T-helper 2 cell (primary cell): ENCODE data around the gene SHISA6.

Experiments used
- DNase-seq, 5 experiments: peaks; one replicate each; pipeline versions ENCODE4 v3.0.0 to v3.0.0-alpha.2; 2012 to 2022

The SHISA6 gene

DNA sequence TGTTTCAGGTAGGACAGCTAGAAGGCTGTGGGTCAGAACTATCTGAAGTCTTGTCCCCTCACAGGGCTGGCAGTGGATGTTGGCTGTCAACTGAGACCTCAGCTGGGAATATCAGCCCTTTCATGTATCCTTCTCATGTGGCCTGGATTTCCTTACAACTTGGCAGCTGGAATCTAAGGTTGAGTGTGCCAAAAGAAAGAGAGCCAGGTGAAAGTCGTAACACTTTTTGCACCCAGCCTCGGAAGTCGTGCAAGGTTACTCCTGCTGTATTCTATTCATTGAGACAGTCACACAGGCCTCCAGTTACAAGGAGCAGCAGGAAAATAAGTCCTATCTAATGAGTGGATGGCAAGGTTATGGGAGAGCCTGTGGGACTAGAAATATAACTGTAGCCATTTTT, 304.7 kb downstream of the SHISA6 start:
- DNase-seq: no peak

DNA sequence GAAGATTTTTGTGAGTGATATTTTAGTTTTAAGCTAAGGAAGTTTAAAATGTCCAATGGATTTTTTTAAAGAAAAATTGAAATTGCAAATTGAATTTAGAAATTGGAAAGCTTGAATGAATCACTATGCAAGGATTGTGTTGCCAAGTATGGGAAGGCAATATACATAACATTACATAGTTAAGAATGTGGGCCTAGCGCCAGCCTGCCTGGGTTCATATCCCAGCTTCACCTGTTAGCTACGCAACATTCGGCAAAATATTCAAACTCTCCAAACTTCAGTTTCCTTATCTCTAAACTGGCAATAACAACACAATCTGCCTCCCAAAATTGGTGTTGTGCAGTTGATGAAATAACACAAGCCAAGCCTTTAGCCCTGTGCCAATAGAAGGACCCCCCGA, 306.8 kb downstream of the SHISA6 start:
- no peak for DNase-seq

DNA sequence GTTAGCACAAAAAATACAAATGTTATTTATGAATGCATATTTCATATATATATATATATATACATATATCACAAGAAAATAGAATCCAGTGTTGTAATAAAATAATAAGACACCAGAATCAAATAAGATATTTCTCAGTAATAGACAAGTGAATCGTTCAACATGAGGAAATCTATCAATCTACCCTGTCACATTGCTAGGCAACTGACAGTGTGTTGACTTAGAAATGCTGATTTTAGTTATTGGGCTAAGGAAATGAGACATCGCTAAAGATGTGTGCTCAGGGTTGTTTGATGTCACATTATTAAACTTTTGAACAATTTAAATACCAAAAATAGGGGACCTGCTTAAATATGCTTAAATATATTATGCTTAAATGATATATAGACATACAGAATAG, 307.4 kb downstream of the SHISA6 start:
- DNase-seq: no peak

DNA sequence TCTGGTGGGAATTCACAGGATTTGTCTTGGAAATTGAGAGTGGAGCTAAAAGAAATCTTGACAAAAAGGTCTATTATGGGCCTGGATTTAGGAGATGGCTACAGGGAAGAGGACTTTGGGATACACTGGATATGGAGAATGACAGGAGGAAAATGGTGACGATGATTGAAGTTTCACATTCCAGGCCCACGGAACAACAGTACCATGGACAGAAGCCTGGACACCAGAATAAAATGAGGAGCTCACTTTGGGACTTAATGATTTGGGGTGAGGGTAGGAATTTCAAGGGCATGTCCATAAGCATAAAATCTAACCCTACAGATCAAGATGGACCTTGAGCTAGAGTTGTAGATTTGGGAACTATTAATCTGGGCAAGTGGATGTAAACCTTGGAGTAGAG, 309.4 kb downstream of the SHISA6 start:
- no peak for DNase-seq

GRCh38 chr17:11551442-11551841, 310.4 kb downstream of the SHISA6 start:
- DNase-seq: no peak

DNA sequence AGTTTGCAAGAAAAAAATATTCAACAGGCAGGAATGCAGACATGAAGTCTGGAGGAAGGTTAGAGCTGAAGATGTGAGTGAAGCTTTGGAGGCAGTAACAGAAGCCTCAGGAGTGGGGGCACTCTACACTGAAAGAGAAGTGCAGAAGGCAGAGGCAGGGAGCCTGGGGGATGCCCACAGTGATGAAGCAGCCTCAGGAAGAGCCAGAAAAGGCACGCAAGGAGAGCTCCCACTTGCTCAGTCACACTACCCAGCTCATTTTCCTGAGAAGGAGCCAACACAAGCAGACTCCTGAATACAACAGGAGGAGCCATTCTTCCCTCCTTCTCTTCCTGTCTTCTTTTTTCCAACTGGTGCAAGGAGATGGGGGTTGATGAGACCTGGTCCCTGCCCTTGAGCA, 312.1 kb downstream of the SHISA6 start:
- no peak for DNase-seq

DNA sequence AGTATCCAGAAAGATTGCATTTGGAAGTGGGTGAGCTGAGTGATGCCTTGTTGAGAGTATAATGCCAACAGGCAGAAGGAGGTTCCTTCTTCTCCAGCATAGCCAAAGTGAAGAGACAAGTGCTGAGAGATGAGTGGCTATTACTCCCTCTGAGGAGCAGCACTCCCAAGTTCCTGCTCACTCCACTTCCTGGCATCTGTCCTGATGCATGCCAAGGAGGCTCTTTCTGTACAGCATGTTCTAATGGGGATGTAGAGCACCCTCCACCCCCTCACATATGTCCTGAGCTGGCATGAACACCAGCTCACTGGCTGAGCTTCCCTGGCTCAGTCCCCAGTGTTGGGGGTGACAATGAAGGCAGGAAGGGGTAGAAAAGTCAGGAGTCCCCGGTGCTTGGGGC, 313.0 kb downstream of the SHISA6 start:
- DNase-seq: no peak

GRCh38 chr17:11554542-11554941, 313.5 kb downstream of the SHISA6 start:
- DNase-seq: no peak

GRCh38 chr17:11555530-11555929, 314.5 kb downstream of the SHISA6 start:
- no peak for DNase-seq

GRCh38 chr17:11557727-11558452, 316.9 kb downstream of the SHISA6 start:
- DNase-seq: peak in 1 of 5 experiments; percentile 3

- DNase-seq: no peak
Observed at GRCh38 chr17:11558681-11559234, 317.7 kb downstream of the SHISA6 start.

DNA sequence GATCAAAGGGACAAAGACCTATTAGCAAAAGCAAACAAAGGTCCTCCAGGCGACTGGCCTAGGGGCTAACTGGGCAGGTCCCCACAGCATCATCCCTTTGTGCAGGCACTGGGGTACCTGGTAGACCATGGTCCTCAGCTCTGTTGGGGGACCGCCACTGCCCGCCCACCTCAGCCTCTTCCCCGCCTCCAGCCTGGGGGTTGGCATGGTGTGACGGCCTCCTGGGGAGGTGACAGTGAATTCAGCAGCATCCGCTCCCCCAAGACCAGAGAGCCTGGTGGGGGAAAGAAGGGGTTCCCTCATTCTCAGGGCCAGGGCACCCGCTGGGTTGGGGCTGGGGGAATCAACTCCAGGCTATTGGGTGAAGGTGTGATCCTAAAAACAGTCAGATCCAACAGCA, 318.6 kb downstream of the SHISA6 start:
- no peak for DNase-seq

- no peak for DNase-seq
Observed at GRCh38 chr17:11561281-11561680, 320.3 kb downstream of the SHISA6 start.

DNA sequence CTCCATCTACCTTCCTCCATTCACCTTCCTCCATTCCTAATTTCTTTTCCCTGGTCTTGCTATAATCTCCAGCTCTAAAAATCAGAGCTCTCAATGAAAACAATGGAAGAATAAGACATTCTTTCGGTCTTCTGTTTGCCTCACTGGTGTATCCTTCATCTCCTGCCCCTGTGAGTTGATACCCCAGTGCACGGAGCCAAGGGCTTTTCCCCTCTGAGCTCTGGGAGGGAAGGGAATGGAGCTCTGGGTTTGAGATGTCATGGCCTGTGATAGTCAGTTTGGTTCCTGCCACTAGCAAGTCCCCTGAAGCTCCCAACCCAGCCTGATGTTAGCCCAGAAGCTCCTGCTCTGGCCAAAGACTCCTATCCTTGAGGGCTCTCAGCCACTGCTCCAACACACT, 320.7 kb downstream of the SHISA6 start:
- DNase-seq: no peak

DNA sequence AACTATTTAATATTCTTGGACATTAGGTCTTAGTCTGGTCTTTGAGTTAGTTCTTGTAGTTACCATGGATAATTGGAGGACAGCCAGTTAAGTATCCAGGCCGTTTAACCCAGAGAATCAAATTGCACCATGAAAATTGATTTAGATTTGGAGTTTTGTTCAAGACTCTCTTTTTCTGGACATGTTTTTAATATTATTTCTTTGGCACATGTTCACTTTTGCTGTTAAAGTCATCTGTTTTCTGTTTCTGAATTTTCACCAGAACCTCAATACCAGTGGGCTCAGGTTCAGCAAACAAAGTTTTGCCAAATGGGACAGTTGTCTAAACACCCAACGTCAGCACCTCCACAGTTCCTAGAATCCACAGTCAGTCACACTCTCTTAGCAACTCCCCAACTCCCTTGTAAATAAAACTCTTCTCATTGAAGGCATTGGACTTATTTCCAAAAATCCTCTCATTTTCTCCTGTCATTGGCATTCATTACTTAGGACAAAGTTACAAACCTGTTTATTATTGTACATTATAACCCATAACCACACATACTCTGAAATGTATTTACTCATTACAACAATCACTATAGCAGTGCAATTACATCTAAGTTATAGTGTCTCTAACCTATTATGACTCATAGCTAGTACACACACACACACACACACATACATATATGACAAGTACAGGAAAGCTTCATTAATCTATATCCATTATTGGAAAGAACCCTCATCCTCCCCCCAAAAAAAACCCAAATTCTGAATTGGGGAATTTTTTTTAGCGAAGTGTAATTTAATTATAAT, 323.8 kb downstream of the SHISA6 start:
- no peak for DNase-seq

GRCh38 chr17:11565591-11565990, 324.6 kb downstream of the SHISA6 start:
- DNase-seq: no peak

DNA sequence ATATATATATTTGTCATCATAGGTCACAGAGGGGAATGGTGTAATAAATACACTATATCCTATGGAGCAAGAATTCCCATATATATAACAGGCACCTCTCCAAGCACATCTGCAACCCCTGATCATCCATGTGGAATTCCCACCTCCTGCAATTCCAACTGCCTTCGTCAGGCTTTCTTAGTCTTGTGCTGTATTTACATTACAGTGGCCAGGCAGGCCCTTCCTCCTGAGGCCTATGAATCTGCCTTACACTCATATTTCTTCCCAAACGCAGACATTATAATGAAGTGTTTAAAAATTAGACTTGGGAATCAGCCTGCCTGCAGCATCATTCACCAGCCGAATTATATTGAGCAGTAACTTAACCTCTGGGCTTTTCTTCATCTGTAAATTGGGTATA, 338.0 kb downstream of the SHISA6 start:
- DNase-seq: no peak

- no peak for DNase-seq
Observed at GRCh38 chr17:11580677-11581076, 339.7 kb downstream of the SHISA6 start.

GRCh38 chr17:11582217-11582616, 341.2 kb downstream of the SHISA6 start:
- no peak for DNase-seq

GRCh38 chr17:11583306-11583992, 342.4 kb downstream of the SHISA6 start:
- no peak for DNase-seq

- DNase-seq: no peak
Observed at GRCh38 chr17:11589716-11590115, 348.7 kb downstream of the SHISA6 start.

DNA sequence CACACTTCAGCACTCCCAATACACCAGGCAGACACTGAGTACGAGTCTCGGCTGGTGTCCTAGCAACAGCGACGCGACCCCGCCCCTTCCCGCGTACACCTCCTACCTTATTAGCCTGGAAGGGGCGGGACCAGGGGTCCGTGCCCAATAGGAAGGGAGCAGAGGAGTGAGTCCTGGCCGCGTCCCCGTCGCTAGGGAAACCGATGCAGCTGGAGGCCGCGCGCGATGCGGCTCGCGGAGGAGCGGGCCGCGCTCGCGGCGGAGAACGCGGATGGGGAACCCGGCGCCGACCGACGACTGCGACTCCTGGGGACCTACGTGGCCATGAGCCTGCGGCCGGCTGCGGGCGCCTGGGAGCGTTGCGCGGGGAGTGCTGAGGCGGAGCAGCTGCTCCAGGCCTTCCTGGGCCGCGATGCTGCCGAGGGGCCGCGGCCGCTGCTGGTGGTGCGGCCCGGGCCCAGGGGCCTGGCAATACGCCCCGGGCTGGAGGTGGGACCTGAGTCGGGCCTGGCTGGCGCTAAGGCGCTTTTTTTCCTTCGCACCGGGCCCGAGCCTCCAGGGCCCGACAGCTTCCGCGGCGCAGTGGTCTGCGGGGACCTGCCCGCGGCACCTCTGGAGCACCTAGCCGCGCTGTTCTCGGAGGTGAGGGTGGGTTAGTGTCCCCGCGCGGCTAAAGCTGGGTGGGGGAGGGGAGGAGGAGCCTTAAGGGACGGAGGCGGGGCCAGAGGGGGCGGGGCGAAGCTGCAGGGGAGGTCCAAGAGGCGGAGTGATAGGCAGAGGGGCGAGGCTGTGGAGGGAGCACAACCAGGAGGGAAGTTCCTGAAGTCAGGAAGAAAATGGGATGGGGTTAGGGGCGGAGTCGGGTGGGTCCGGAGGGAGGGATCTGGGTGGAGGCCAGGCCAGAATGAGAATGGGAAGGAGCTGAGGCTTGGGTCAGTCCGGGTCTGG, 357.5 kb downstream of the SHISA6 start, which contains the start of gene DNAH9:
DNAH9 (plus strand) TSS at position 197 of the 948 bp plus-strand sequence; CDS start at position 226, 29 bp downstream.
- DNase-seq: peak in 1 of 5 experiments; percentile 66
